Endodermal cell (in vitro differentiated cells): ENCODE results near the gene FYN. TPM values are rescaled to one million over a fixed set of nuclear protein-coding genes. Genes with fewer than 3 reads are reported as not detected.

Experiments
- DNase-seq: peaks from one replicate; pipeline ENCODE4 v3.0.0-alpha.2; 2017
- H3K27ac ChIP-seq: 2 replicates; pipeline ENCODE4 v1.5.1; 2013; ENCODE audit warnings: mild to moderate bottlenecking, low read depth, low read length, moderate library complexity
- H3K27me3 ChIP-seq: 2 replicates; pipeline ENCODE4 v1.6.1; 2013; ENCODE audit warnings: mild to moderate bottlenecking, low read length, moderate library complexity; ENCODE audit not compliant: insufficient read depth, control insufficient read depth, poor library complexity, severe bottlenecking
- H3K36me3 ChIP-seq: 2 replicates; pipeline ENCODE4 v1.7.0; 2013; ENCODE audit warnings: mild to moderate bottlenecking, low read length, moderate library complexity; ENCODE audit not compliant: control insufficient read depth, insufficient read depth
- H3K4me1 ChIP-seq: one replicate; pipeline ENCODE4 v1.7.0; 2013; ENCODE audit warnings: low read length; ENCODE audit not compliant: control insufficient read depth, insufficient read depth
- H3K4me3 ChIP-seq: 2 replicates; pipeline ENCODE4 v1.5.1; 2013; ENCODE audit warnings: mild to moderate bottlenecking, low read length, moderate library complexity
- H3K9ac ChIP-seq: 2 replicates; pipeline ENCODE4 v1.6.1; 2013; ENCODE audit warnings: mild to moderate bottlenecking, low read length, moderate library complexity; ENCODE audit not compliant: poor library complexity, severe bottlenecking; ENCODE audit errors: extremely low read depth
- H3K9me3 ChIP-seq: 2 replicates; pipeline ENCODE4 v1.6.1; 2013; ENCODE audit warnings: mild to moderate bottlenecking, low read length, moderate library complexity; ENCODE audit not compliant: control insufficient read depth
- H3K27ac Mint-ChIP-seq: 2 replicates; pipeline ENCODE4 v1.8.0; 2020; ENCODE audit warnings: mixed read lengths
- H3K27me3 Mint-ChIP-seq: 2 replicates; pipeline ENCODE4 v1.8.0; 2021; ENCODE audit warnings: mild to moderate bottlenecking, mixed read lengths; ENCODE audit not compliant: insufficient read depth
- H3K36me3 Mint-ChIP-seq: 2 replicates; pipeline ENCODE4 v1.8.0; 2020; ENCODE audit warnings: low read depth, mixed read lengths
- H3K4me1 Mint-ChIP-seq: 2 replicates; pipeline ENCODE4 v1.8.0; 2020; ENCODE audit warnings: mixed read lengths
- H3K4me3 Mint-ChIP-seq: 2 replicates; pipeline ENCODE4 v1.8.0; 2020; ENCODE audit warnings: mild to moderate bottlenecking, moderate library complexity, mixed read lengths
- H3K9me3 Mint-ChIP-seq: 2 replicates; pipeline ENCODE4 v1.8.0; 2020; ENCODE audit warnings: mild to moderate bottlenecking, mixed read lengths
- WGBS, 2 experiments: methylation state at CpG; one replicate each; pipeline versions ENCODE4 v1.1.5 to v1.1.7; 2013; ENCODE audit warnings: missing lambda C conversion rate in 2 of 2, mixed read lengths in 1 of 2; ENCODE audit not compliant: insufficient coverage in 1 of 2, insufficient read length in 1 of 2; 5-methylcytosine and 5-hydroxymethylcytosine counted together
- total RNA-seq, 2 donors: library from RNA; stranded (reverse); fragmentation: NEBNext Ultra II Directional in 1 of 2; extraction: Animal tissue kit (Norgen Biotek cat#: 25700) in 1 of 2; gene quantifications; 2 replicates in 1 of 2; 3 replicates in 1 of 2; pipeline ENCODE4 v1.2.1, GENCODE V29; 2021
- TF ChIP-seq, protein P1 (sequence below): fragments of 200-600 bp; sonication (generic); conservative IDR thresholded peaks from 2 replicates; pipeline ENCODE4 v1.5.0; 2021; ENCODE audit warnings: antibody characterized with exemption, mild to moderate bottlenecking

Gene FYN
- total RNA-seq, 2 donors from 2014 or later: 70.0 to 96.4 TPM

DNA sequence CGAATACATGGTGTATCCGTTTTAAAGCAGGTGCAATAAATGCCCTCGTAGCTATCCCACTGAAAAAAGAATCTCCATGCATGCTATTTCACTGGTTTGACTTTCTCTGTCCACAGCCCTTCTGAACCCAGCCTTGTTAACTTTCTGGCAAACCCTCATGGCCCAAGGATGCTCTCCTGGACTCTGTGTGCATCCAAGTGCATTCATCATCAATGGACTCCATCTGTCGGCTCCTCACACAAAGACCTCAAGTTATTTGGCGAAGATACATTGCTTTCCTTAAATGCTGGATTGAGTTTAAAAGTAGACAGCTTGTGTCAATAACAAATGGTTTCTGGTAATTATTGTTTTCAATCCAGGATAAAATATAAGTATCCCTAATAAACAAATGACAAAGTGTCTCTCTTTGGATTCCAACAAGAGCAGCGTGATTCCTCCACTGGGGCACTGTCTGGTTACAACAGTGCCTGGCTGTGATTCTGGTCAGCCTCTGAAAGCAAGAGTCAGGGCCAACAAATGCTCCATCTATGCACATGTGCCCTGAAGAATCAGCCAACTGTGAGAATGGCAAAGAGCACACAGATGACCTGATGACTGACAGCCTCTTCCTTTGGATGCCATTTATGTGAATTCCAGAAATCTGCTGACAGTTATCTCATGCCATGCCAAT lies 55.7 kb downstream of the FYN start:
- Histone ChIP-seq H3K27ac (no peak overlapping the region), H3K36me3 (peaks cover 10% of the 10 kb centered on the region), H3K27me3 (no peaks in the 10 kb centered on the region), H3K9me3 (peaks cover 12% of the 10 kb centered on the region), H3K4me1 (peaks cover 2% of the 10 kb centered on the region), H3K9ac (no peak overlapping the region), H3K4me3 (no peak overlapping the region)
- WGBS, 2 experiments: 92 to 93% methylated on average over 4 to 6 of the region's 6 CpGs
- Mint-ChIP-seq H3K4me3 (no peak overlapping the region), H3K4me1 (peaks cover 7% of the 10 kb centered on the region), H3K9me3 (peaks cover 15% of the 10 kb centered on the region), H3K27me3 (no peaks in the 10 kb centered on the region), H3K36me3 (peaks cover 10% of the 10 kb centered on the region), H3K27ac (no peak overlapping the region)
- TF ChIP-seq, protein P1, sequence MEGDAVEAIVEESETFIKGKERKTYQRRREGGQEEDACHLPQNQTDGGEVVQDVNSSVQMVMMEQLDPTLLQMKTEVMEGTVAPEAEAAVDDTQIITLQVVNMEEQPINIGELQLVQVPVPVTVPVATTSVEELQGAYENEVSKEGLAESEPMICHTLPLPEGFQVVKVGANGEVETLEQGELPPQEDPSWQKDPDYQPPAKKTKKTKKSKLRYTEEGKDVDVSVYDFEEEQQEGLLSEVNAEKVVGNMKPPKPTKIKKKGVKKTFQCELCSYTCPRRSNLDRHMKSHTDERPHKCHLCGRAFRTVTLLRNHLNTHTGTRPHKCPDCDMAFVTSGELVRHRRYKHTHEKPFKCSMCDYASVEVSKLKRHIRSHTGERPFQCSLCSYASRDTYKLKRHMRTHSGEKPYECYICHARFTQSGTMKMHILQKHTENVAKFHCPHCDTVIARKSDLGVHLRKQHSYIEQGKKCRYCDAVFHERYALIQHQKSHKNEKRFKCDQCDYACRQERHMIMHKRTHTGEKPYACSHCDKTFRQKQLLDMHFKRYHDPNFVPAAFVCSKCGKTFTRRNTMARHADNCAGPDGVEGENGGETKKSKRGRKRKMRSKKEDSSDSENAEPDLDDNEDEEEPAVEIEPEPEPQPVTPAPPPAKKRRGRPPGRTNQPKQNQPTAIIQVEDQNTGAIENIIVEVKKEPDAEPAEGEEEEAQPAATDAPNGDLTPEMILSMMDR: no peak
- DNase-seq: no peak

DNA sequence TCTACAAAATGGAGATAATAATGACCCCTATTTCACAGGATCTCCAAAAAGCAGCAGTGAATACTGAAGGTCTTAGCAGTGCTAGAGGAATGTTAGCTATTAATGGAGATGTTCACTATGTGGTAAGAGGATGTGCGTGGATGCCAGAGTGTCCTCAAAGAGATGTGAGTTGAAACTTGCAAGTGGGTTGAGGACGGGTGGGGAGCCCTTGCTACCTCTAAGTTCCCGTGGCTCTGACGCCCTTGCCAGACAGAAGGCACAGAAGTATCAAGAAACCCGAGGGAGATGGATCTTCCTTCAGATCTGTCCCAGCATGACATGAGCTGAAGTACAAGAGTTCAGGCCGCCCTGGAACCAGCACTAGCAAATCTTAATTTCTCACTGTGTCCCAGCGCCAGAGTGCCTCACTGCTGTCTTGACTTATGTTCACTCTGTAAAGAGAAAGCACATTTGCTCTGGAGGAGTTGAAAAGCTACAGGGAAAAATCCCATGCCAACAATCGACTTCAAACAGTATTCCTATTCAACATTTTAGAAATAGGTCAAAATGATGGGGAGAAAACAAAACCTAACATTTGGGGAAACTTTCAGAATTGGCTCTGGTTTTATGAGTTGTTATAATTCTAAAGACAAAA lies 59.5 kb downstream of the FYN start:
- TF ChIP-seq, protein P1: no peak
- Histone ChIP-seq H3K4me3 (no peak overlapping the region), H3K36me3 (peaks cover 10% of the 10 kb centered on the region), H3K9ac (no peak overlapping the region), H3K27ac (no peak overlapping the region), H3K9me3 (no peaks in the 10 kb centered on the region), H3K4me1 (peaks cover 2% of the 10 kb centered on the region), H3K27me3 (no peaks in the 10 kb centered on the region)
- H3K27me3 Mint-ChIP-seq: no peaks in the 10 kb centered on the region
- peaks cover 5% of the 10 kb centered on the region for H3K36me3 Mint-ChIP-seq
- H3K4me1 Mint-ChIP-seq: peaks cover 14% of the 10 kb centered on the region
- H3K27ac Mint-ChIP-seq: no peak overlapping the region
- WGBS, 2 experiments: 82 to 89% methylated on average over 5 to 8 of the region's 8 CpGs
- no peak overlapping the region for H3K4me3 Mint-ChIP-seq
- no peaks in the 10 kb centered on the region for H3K9me3 Mint-ChIP-seq
- DNase-seq: no peak

DNA sequence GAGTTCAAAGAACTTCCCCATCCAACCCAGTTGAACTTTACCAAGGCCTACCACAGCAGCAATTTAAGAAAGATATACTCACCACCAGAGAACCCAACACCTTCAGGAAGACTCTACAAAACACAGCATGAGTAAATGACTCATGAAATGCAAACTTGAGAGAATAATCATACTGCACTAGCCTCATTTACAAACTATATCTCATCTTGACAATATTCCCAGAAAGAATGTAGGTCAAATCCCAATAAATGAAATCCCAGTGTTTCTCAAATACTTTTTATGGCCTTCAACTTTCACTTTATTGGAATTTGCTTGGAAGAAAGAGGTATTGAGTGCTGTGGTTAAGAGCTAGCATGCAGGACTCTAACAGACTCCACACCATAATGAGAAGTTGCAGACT lies 60.0 kb downstream of the FYN start:
- Mint-ChIP-seq H3K4me3 (no peak overlapping the region), H3K4me1 (peaks cover 14% of the 10 kb centered on the region), H3K27ac (no peak overlapping the region), H3K27me3 (no peaks in the 10 kb centered on the region), H3K36me3 (peaks cover 5% of the 10 kb centered on the region), H3K9me3 (no peaks in the 10 kb centered on the region)
- Histone ChIP-seq H3K4me1 (peaks cover 2% of the 10 kb centered on the region), H3K4me3 (no peak overlapping the region), H3K36me3 (peaks cover 10% of the 10 kb centered on the region), H3K9me3 (no peaks in the 10 kb centered on the region), H3K27ac (no peak overlapping the region), H3K27me3 (no peaks in the 10 kb centered on the region), H3K9ac (no peak overlapping the region)
- no peak for DNase-seq
- TF ChIP-seq, protein P1: no peak
